ENCODE measurements around the gene DAP3.
"Not testable (repeated sequence)": the region's sequence is repeated elsewhere in the genome, so short reads cannot be mapped to it uniquely, and the experiment has no call there.

DAP3 gene

DNA sequence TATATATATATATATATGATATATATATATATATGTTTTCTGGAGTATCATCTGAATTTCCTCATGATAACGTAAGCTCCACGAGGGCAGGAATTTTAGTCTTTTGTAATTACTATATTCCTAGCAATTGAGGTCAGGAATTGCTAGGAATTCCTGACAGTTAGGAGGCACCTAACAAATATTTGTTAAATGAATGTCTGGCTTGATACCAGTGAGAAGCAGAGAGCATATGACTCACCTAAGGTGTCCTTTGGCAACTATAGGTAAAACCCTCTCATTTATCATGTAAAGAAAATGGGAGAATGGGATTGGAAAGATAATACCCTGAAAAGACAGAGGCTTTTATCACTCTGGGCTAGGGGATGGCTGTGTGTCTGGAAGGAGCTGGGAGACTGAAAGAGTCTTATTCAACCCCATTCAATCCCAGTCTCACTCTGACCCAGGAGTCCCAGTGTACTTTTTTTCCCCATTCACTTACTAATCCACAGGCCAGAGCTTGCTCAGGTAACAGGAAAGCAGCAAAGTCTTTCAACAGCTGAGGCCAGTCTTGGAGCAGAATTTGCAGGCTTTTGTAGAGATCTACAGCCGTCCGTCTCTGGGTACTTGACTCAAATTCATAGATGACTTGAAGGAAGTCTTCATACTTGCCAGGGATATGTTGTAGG lies 71.2 kb downstream of the DAP3 start:
- TF ChIP-seq, protein P1, sequence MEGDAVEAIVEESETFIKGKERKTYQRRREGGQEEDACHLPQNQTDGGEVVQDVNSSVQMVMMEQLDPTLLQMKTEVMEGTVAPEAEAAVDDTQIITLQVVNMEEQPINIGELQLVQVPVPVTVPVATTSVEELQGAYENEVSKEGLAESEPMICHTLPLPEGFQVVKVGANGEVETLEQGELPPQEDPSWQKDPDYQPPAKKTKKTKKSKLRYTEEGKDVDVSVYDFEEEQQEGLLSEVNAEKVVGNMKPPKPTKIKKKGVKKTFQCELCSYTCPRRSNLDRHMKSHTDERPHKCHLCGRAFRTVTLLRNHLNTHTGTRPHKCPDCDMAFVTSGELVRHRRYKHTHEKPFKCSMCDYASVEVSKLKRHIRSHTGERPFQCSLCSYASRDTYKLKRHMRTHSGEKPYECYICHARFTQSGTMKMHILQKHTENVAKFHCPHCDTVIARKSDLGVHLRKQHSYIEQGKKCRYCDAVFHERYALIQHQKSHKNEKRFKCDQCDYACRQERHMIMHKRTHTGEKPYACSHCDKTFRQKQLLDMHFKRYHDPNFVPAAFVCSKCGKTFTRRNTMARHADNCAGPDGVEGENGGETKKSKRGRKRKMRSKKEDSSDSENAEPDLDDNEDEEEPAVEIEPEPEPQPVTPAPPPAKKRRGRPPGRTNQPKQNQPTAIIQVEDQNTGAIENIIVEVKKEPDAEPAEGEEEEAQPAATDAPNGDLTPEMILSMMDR (conservative IDR thresholded peaks at IDR 0.05): no peak
- H3K27ac ChIP-seq: no peak overlapping the region

DNA sequence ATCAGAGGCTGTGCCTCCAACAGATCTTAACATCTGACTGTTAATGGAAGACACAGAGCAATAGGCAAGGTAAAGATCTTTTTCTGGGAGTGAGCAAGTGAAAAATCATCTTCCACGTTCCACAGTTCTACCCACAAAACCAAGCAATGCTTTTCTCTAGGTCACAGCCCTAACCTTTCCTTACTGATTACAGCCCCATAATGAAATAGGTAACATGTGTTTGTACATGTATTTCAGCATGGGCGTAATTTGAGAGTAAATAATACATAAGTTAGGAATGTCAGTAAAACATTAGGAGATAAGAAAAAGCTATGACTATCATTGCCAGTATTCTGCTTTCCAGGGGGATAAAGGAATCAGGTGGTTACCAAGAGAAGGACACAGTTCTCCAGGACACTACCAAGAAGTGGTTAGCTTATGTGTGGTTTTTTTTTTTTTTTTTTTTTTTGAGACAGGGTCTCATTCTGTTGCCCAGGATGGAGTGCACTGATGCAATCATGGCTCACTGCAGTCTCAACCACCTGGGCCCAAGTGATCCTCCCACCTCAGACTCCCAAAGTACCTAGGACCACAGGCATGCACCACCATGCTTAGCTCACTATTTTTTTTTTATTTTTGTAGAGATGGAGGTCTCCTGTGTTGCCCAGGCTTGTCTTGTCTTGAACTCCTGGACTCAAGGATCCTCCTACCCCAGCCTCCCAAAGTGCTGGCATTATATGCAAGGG lies 72.0 kb downstream of the DAP3 start:
- TF ChIP-seq, protein P1 (conservative IDR thresholded peaks at IDR 0.05): no peak
- H3K27ac ChIP-seq: no peak overlapping the region

DNA sequence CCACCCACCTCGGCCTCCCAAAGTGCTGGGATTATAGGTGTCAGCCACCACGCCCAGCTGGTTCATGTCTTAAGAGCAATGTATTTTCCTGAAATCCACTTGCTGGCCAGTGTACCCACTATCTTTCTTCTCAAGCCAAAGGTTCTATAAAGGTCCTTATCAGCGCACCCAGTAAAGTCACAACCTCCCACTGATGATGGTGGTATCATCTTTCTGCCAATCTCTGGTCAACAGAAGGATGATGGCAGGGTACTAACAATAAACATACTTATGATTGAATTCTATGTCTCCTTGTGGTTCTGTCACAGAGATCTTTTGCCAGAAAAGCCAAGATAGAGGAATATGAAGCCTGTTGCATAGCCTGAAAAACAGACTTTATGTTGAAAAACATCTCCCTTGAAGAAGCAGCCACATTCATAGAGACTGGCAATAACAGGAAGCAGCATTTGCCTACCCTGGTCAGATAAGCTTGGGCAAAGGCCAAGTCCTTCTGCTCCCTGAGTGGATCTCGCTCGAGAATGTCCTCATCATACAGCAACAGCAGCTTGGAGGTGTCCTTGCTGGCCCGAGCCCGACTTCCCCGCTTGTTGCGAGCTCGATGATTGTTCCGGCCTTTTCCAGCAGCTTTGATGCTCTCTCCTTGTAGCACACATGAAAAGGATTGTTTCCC lies 73.0 kb downstream of the DAP3 start:
- TF ChIP-seq, protein P1 (conservative IDR thresholded peaks at IDR 0.05): no peak
- no peak overlapping the region for H3K27ac ChIP-seq

DNA sequence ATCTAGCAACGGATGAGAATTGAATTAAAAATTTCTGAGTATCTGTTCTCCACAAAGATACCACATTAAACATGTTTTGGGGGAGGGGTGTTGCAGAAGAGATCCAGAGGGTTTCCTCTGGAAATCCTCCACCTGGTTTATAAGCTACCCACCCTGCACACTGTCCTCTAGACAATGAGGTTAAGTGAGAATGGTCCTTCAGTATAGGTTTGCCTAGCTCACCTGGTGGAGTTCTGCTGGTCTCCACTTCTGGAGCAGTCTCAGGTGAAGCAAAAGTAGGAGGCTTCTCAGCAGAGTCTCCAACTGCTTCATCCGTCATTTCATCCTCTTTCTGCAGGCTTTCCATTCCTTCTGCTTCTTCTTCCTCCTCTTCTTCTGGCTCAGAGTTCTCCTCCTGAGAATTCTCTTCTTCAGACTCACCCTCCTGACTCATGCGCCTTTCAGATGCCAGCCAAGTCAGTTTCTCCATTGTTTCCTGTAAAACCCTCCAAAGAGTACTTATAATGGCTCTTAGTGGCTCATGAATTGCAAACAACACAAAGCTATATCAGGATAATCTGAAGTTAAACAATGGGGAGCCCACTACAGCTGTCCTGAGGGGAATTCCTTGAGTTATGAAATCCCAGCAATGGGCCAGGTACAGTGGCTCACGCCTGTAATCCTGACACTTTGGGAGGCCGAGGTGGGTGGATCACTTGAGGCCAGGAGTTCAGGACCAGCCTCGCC lies 74.4 kb downstream of the DAP3 start:
- not testable (repeated sequence) for H3K27ac ChIP-seq

DNA sequence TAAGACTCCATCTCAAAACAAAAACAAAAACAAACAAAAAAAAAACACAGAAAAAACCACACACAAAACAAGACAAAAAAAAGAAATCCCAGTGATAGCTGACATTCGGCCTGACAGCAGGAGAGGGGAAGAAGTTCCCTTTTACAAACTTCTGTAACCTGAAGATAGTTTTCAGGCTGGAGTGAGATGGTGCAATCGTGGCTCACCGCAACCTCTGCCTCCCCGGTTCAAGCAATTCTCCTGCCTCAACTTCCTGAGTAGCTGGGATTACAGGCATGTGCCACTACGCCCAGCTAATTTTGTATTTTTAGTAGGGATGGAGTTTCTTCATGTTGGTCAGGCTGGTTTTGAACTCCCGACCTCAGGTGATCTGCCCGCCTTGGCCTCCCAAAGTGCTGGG lies 75.1 kb downstream of the DAP3 start:
- not testable (repeated sequence) for H3K27ac ChIP-seq

DNA sequence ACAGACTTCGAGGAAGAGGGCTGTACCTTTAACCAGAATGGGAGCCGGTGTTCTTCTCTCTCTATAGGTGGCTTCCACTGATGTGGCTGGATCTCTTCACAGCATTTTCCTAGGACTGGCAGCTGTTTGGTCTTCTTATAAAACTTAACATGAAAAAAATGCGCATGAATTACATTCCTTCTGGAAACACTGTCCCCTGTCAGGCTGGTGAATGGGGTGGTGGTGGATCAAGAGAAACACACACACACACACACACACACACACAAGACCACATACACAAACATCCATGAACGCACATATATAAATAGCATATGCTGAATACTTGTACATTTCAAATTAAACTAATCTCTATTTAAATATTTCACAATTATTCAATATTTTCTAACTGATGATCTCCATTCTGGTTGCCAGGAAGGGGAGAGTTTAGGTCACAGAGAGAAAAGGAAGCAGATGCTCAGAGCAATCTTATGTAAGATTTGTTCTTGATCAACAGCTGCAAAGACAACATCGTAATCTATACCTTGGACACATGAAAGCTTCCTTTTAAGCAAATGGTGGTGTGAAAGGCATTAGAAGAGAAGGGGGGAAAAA lies 78.6 kb downstream of the DAP3 start:
- not testable (repeated sequence) for H3K27ac ChIP-seq

DNA sequence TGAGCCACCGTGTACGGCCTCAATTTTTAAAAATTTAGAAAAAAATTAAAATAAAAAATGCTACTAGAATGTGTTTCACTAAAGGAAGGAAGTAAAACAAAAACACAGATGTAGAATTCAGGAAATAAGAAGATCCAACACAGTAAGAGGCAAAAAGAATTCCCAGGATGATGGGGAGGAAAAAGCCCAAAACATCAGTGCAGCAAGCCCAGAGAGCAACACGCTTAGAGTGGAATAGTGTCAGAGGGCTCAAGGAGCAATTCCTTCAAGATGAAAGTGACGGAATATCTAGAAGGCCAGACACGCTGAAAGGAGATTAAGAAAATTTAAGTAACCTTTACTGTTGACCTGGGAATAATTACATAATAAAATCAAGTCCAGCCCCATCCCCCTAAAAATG lies 80.4 kb downstream of the DAP3 start:
- H3K27ac ChIP-seq: no peak overlapping the region
- TF ChIP-seq, protein P1 (conservative IDR thresholded peaks at IDR 0.05): no peak

DNA sequence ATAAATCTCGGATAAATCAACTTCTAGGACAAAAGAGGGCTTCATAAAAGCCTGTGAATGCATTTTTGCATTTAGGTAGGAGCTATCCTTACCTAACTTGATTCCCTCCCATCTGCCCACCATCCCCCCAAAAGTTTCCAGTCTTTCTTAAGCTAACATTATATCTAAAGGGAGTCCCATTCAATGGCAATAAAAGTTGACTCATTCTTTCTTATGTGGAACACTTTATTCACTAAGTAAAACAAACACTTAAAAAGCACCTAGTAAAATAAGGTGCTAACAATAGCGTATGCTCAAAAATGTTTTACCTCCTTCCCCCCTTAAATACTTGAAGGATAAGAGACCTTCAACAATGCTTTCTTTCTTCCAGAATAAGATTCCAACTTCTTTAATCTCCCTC lies 84.3 kb downstream of the DAP3 start:
- no peak overlapping the region for H3K27ac ChIP-seq
- TF ChIP-seq, protein P1 (conservative IDR thresholded peaks at IDR 0.05): no peak
